ENCODE data around the gene ABCD4. TPM values are rescaled to one million over a fixed set of nuclear protein-coding genes. Genes with fewer than 3 reads are reported as not detected.

The ABCD4 gene
- total and polyA plus RNA-seq, 4 donors = 20.4 to 34.4 (median 29.1) TPM

GRCh38 chr14:74297986-74298385, 4.7 kb downstream of the ABCD4 start:
- Histone ChIP-seq H3K9me3 (ENCODE audit: control insufficient read depth in 4 of 4, low read length in 3 of 4) (no peaks in the 10 kb centered on the region), H3K36me3 (ENCODE audit: control insufficient read depth in 4 of 4, insufficient read depth in 3 of 4, low read depth in 1 of 4, low read length in 3 of 4) (peaks cover 0 to 46% (median 23%) of the 10 kb centered on the region in 4 donors), H3K27me3 (ENCODE audit: control insufficient read depth in 4 of 4, insufficient read depth in 4 of 4, low read length in 3 of 4) (no peaks in the 10 kb centered on the region), H3K4me1 (ENCODE audit: control insufficient read depth in 4 of 4, insufficient read depth in 4 of 4, low read length in 3 of 4) (peaks cover 0 to 8% (median 7%) of the 10 kb centered on the region in 4 donors), H3K27ac (ENCODE audit: low read depth in 1 of 2, low read length in 2 of 2) (no peak overlapping the region), H3K4me3 (ENCODE audit: low read depth in 1 of 3, low read length in 3 of 3) (no peak overlapping the region), H3K9ac (ENCODE audit: low read depth in 1 of 2, low read length in 2 of 2) (no peak overlapping the region)
- WGBS = 95% methylated on average over 10 of the region's 10 CpGs
- DNase-seq (ENCODE audit: low spot score) = no peak
- TF ChIP-seq HNF4G (IDR thresholded peaks at IDR 0.05) = no peak
- no peak for TF ChIP-seq FOXA1 (IDR thresholded peaks at IDR 0.05)
- TF ChIP-seq ATF3 (IDR thresholded peaks at IDR 0.05) = no peak
- no peak for TF ChIP-seq HNF4A (conservative IDR thresholded peaks at IDR 0.05)
- TF ChIP-seq YY1 (IDR thresholded peaks at IDR 0.05) = no peak
- no peak for TF ChIP-seq JUND (IDR thresholded peaks at IDR 0.05)
- TF ChIP-seq REST (IDR thresholded peaks at IDR 0.05) = no peak
- no peak for TF ChIP-seq RAD21 (IDR thresholded peaks at IDR 0.05)
- no peak for TF ChIP-seq SP1 (IDR thresholded peaks at IDR 0.05)
- no peak for TF ChIP-seq TAF1 (conservative IDR thresholded peaks at IDR 0.05)
- no peak for TF ChIP-seq RXRA (IDR thresholded peaks at IDR 0.05)
- TF ChIP-seq NR2F2 (IDR thresholded peaks at IDR 0.05) = no peak
- no peak for TF ChIP-seq FOXA2 (IDR thresholded peaks at IDR 0.05)
- no peak for TF ChIP-seq GABPA (IDR thresholded peaks at IDR 0.05 in 1 of 2, conservative IDR thresholded peaks at IDR 0.05 in 1 of 2)
- TF ChIP-seq EGR1 (IDR thresholded peaks at IDR 0.05; ENCODE audit: low read depth in 2 of 2) = no peak
- no peak for TF ChIP-seq CTCF (IDR thresholded peaks at IDR 0.05; ENCODE audit: low read depth, low read length, missing input control)
- TF ChIP-seq MAX (IDR thresholded peaks at IDR 0.05) = no peak

- DNase-seq (ENCODE audit: low spot score) = no peak
- H3K27me3 ChIP-seq (ENCODE audit: control insufficient read depth in 4 of 4, insufficient read depth in 4 of 4, low read length in 3 of 4) = no peaks in the 10 kb centered on the region
- H3K4me1 ChIP-seq (ENCODE audit: control insufficient read depth in 4 of 4, insufficient read depth in 4 of 4, low read length in 3 of 4) = peaks cover 0 to under 1% (median 0%) of the 10 kb centered on the region in 4 donors
- no peak overlapping the region for H3K4me3 ChIP-seq (ENCODE audit: low read depth in 1 of 3, low read length in 3 of 3)
- no peak overlapping the region for H3K27ac ChIP-seq (ENCODE audit: low read depth in 1 of 2, low read length in 2 of 2)
- H3K9me3 ChIP-seq (ENCODE audit: control insufficient read depth in 4 of 4, low read length in 3 of 4) = no peaks in the 10 kb centered on the region
- peaks cover 0 to 65% (median 38%) of the 10 kb centered on the region in 4 donors for H3K36me3 ChIP-seq (ENCODE audit: control insufficient read depth in 4 of 4, insufficient read depth in 3 of 4, low read depth in 1 of 4, low read length in 3 of 4)
- H3K9ac ChIP-seq (ENCODE audit: low read depth in 1 of 2, low read length in 2 of 2) = no peak overlapping the region
- 86% methylated on average over 9 of the region's 9 CpGs for WGBS
- TF ChIP-seq FOXA2 (IDR thresholded peaks at IDR 0.05) (no peak), TAF1 (conservative IDR thresholded peaks at IDR 0.05) (no peak), HNF4A (conservative IDR thresholded peaks at IDR 0.05) (no peak), ZBTB33 (IDR thresholded peaks at IDR 0.05) (no peak), RXRA (IDR thresholded peaks at IDR 0.05) (no peak), JUND (IDR thresholded peaks at IDR 0.05) (no peak), YY1 (IDR thresholded peaks at IDR 0.05) (no peak), HNF4G (IDR thresholded peaks at IDR 0.05) (no peak), CTCF (IDR thresholded peaks at IDR 0.05; ENCODE audit: low read depth, low read length, missing input control) (no peak), MAX (IDR thresholded peaks at IDR 0.05) (no peak), SP1 (IDR thresholded peaks at IDR 0.05) (no peak), EGR1 (IDR thresholded peaks at IDR 0.05; ENCODE audit: low read depth in 2 of 2) (no peak), GABPA (IDR thresholded peaks at IDR 0.05 in 1 of 2, conservative IDR thresholded peaks at IDR 0.05 in 1 of 2) (no peak), NR2F2 (IDR thresholded peaks at IDR 0.05) (no peak), RAD21 (IDR thresholded peaks at IDR 0.05) (no peak)
Observed at GRCh38 chr14:74296037-74296467, 6.7 kb downstream of the ABCD4 start.

All from liver (tissue), 9 donors.